Right ventricle myocardium superior (tissue), 1 donor: ENCODE measurements around the gene MLN. TPM values are rescaled to one million over a fixed set of nuclear protein-coding genes. Genes with fewer than 3 reads are reported as not detected.
A peak's percentile ranks its signal among the peaks of the same experiment; 100 is the strongest.

Experiments used
- ATAC-seq: fragments of 200-7000 bp; cut with Tn5 transposase; one replicate; pipeline ENCODE4 v1.9.1; 2020; ENCODE audit warnings: mild to moderate bottlenecking; ENCODE audit not compliant: poor library complexity
- DNase-seq: peaks from one replicate; pipeline ENCODE4 v3.0.0-alpha.2; 2020
- intact Hi-C: fragments of 100-400 bp; cut with DNase I; formaldehyde crosslinking; loops from one replicate; pipeline ENCODE4 v1.11.2; 2022
- total RNA-seq: library from RNA; stranded (reverse); fragmentation: NEBNext Ultra II Directional; extraction: Animal tissue kit (Norgen Biotek cat#: 25700); gene quantifications from one replicate; pipeline ENCODE4 v1.2.1, GENCODE V29; 2021
- donor health status: DM: no; HTN: yes; CAD: no; lungs with severe emphysema.

Gene MLN
- total RNA-seq, 1 donor from 2014 or later: not detected

DNA sequence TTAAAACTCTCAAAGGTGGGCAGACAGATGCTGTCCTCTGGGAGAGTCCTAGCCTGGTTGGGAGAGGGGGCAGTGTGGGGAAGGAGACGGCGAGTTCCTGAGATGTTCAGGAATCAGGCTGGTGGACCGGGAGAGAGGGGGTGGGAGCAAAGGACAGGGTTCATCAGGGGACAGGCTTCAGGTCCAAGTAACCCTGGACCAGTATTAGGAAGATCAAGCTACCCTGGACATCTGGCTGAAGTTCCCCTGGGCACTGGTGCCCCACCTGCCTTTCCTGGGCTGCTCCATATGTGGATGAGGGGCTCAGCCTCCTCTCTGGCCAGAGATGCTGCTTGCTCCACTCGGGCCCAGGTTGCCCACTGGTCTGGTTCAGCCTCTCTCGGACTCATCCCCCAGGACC lies 56.0 kb downstream of the MLN start:
- ATAC-seq: no peak
- no peak for DNase-seq
- intact Hi-C loops: no loop called here

DNA sequence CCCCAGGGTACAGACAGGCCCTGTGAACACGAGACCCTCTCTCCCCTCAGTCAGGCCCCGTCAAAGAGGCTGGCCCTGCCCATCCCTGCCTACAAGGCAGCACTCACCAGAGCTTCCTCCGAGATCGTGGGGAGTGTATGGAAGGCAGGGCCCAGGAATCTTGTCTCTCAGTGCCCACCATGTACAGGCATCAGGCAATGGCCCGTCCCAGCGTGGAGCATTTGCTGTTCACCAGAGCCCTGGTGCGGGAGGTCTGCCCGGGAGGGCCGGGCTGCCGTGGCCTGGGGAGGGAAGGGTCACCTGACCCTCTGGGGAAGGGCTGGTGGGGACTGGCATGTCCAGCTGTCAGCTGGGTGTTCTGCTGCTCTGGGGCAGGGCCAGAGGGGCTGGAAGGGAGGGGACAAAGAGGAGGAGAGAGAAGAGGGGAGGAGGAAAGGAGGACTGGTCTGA lies 57.1 kb downstream of the MLN start, which contains the start of gene IP6K3:
Gene IP6K3 (minus strand): TSS at position 255 of the 450 bp plus-strand sequence. CDS start 11,429 bp downstream, outside the sequence.
- ATAC-seq (peak; percentile 84), DNase-seq (peak; percentile 82)
- intact Hi-C loops: no loop called here

GRCh38 chr6:33746036-33746600 lies 57.7 kb downstream of the MLN start:
- DNase-seq (peak; percentile 86), ATAC-seq (peak; percentile 75)
- intact Hi-C loops: no loop called here

GRCh38 chr6:33745548-33745947 lies 58.3 kb downstream of the MLN start:
- intact Hi-C loops: no loop called here
- no peak for ATAC-seq
- DNase-seq: no peak

DNA sequence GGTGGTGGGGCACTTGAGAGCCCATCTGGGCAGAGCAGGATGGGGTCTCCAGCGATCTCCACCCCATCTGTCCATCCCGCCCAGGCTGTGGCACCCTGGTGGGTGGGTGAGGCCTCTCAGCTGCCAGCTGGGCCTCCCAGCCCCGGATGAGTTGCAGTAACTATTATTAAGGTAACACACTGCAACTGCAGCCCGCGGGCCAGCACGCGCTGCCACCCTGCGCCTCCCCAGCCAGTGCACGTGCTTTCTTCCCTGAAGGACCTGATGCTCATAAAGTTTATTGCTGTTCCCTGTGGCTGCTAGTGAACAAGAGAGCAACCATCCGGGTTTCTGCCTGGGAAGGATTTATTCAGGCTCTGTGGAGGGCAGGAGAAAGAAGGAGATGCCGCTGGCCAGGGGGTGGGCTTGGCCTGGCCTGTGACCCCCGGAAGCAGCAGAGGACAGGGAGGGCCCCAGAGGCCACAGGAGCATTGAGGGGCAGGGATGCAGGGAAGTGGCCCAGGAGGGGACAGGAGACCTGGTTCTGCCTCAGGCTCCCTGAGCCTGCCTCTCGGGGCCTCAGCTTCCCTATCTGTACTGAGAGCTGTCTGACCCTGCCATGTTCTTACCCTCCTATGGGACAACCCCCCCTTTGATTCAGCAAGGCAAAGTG lies 58.8 kb downstream of the MLN start:
- DNase-seq (no peak), ATAC-seq (peak; percentile 10)
- intact Hi-C loops: no loop called here

Other genes with a start within 250 kb of the MLN start
- gene BAK1, start 223.7 kb downstream of the MLN start, total RNA-seq: 25.0 TPM
- 6.0 TPM for gene ITPR3, start 182.7 kb downstream of the MLN start, total RNA-seq
- gene UQCC2, start 92.3 kb downstream of the MLN start, total RNA-seq: 208 TPM
- gene IP6K3, start 57.1 kb downstream of the MLN start, total RNA-seq: 44.2 TPM
- 19.1 TPM for gene LEMD2, start 14.9 kb downstream of the MLN start, total RNA-seq